AG04449 (cell line): ENCODE data around the gene OXER1.

Experiments
- CTCF ChIA-PET: fragments of 350-600 bp; formaldehyde crosslinking; extraction: SDS; loops from one replicate; lab custom pipeline; 2021; ENCODE audit warnings: antibody characterized with exemption; lab: Yijun Ruan, JAX
- POLR2A ChIA-PET: fragments of 400-600, 350-600 bp; formaldehyde crosslinking; extraction: SDS; loops from one replicate; lab custom pipeline; 2020; ENCODE audit warnings: antibody characterized with exemption, inconsistent platforms; lab: Yijun Ruan, JAX
- DNase-seq: peaks from one replicate; pipeline ENCODE4 v3.0.0-alpha.2; 2010; ENCODE audit warnings: low read depth, low spot score
- H3K4me3 ChIP-seq: 2 replicates; pipeline ENCODE4 v1.5.1; 2011; ENCODE audit warnings: low read depth, mild to moderate bottlenecking, control low read depth, low read length
- CTCF ChIP-seq: IDR thresholded peaks from one replicate; pipeline ENCODE4 v1.5.1; 2011; ENCODE audit warnings: mild to moderate bottlenecking, moderate library complexity, low read length, control low read depth, inconsistent platforms; ENCODE audit not compliant: insufficient read depth; ENCODE audit errors: missing control alignments

Gene OXER1

GRCh38 chr2:42801381-42801780, 37.4 kb upstream of the OXER1 start:
- no peak for TF ChIP-seq CTCF
- DNase-seq = no peak
- no peak overlapping the region for H3K4me3 ChIP-seq
- ChIA-PET POLR2A (interaction anchor here (1.4 kb wide), 1 partner anchor 9 kb away, joined by 6 read pairs; no protein-coding TSS in a partner anchor), CTCF (interaction anchor here (1.0 to 2.6 kb wide), 2 partner anchors 9 kb away, joined by 3 to 15 read pairs; no protein-coding TSS in a partner anchor)

GRCh38 chr2:42800981-42801380, 37.0 kb upstream of the OXER1 start:
- TF ChIP-seq CTCF = no peak
- no peak for DNase-seq
- no peak overlapping the region for H3K4me3 ChIP-seq
- ChIA-PET CTCF (interaction anchor here (1.0 to 2.6 kb wide), 2 partner anchors 9 kb away, joined by 3 to 15 read pairs; no protein-coding TSS in a partner anchor), POLR2A (interaction anchor here (1.4 kb wide), 1 partner anchor 10 kb away, joined by 6 read pairs; no protein-coding TSS in a partner anchor)

GRCh38 chr2:42800461-42800962, 36.6 kb upstream of the OXER1 start:
- POLR2A ChIA-PET = interaction anchor here (1.4 kb wide), 1 partner anchor 10 kb away, joined by 6 read pairs; no protein-coding TSS in a partner anchor

GRCh38 chr2:42799881-42800280, 35.9 kb upstream of the OXER1 start:
- POLR2A ChIA-PET = no interaction called here
- CTCF ChIA-PET = interaction anchor here (2.6 kb wide), 1 partner anchor 10 kb away, joined by 15 read pairs; no protein-coding TSS in a partner anchor
- no peak for TF ChIP-seq CTCF
- no peak overlapping the region for H3K4me3 ChIP-seq
- DNase-seq = no peak

More at GRCh38 chr2:42800461-42800962, 36.6 kb upstream of the OXER1 start:
- no peak for DNase-seq
- no peak for TF ChIP-seq CTCF
- no peak overlapping the region for H3K4me3 ChIP-seq
- CTCF ChIA-PET = interaction anchor here (1.0 to 2.6 kb wide), 2 partner anchors 9 kb away, joined by 3 to 15 read pairs; no protein-coding TSS in a partner anchor

- no peak for DNase-seq
- ChIA-PET POLR2A (no interaction called here), CTCF (no interaction called here)
- no peak for TF ChIP-seq CTCF
- no peak overlapping the region for H3K4me3 ChIP-seq
Observed at GRCh38 chr2:42797281-42797680, 33.3 kb upstream of the OXER1 start.

GRCh38 chr2:42796427-42797248, 32.7 kb upstream of the OXER1 start:
- ChIA-PET POLR2A (no interaction called here), CTCF (interaction anchor here (0.5 to 4.3 kb wide), 3 partner anchors 15 to 27 kb away, joined by 3 to 22 read pairs (median 3); no protein-coding TSS in a partner anchor)
- no peak overlapping the region for H3K4me3 ChIP-seq
- TF ChIP-seq CTCF = no peak
- no peak for DNase-seq
